Activated naive CD4-positive, alpha-beta T cell treated with anti-CD3 and anti-CD28 coated beads, Interleukin-2, amount 50 U/mL, for 24 hours (primary cell): ENCODE data around the gene LRP5.

ENCODE experiments used
- H3K27ac Mint-ChIP-seq: one replicate; pipeline ENCODE4 v1.8.0; 2021; ENCODE audit warnings: mild to moderate bottlenecking, mixed read lengths
- H3K27me3 Mint-ChIP-seq: one replicate; pipeline ENCODE4 v1.8.0; 2021; ENCODE audit warnings: mixed read lengths
- H3K36me3 Mint-ChIP-seq: one replicate; pipeline ENCODE4 v1.8.0; 2021; ENCODE audit warnings: mixed read lengths
- H3K4me1 Mint-ChIP-seq: one replicate; pipeline ENCODE4 v1.8.0; 2021; ENCODE audit warnings: mixed read lengths
- H3K4me3 Mint-ChIP-seq: one replicate; pipeline ENCODE4 v1.8.0; 2021; ENCODE audit warnings: mild to moderate bottlenecking, mixed read lengths
- H3K9me3 Mint-ChIP-seq: one replicate; pipeline ENCODE4 v1.8.0; 2021; ENCODE audit warnings: mixed read lengths

The LRP5 gene

GRCh38 chr11:68495220-68495729 is 182.9 kb downstream of the LRP5 start:
- Mint-ChIP-seq H3K27ac (no peak overlapping the region), H3K36me3 (peaks cover 1% of the 10 kb centered on the region), H3K27me3 (no peaks in the 10 kb centered on the region), H3K4me3 (no peak overlapping the region), H3K4me1 (peaks cover 85% of the 10 kb centered on the region), H3K9me3 (no peaks in the 10 kb centered on the region)

GRCh38 chr11:68495872-68496271 is 183.5 kb downstream of the LRP5 start:
- peaks cover 1% of the 10 kb centered on the region for H3K36me3 Mint-ChIP-seq
- H3K27ac Mint-ChIP-seq: no peak overlapping the region
- H3K27me3 Mint-ChIP-seq: no peaks in the 10 kb centered on the region
- no peak overlapping the region for H3K4me3 Mint-ChIP-seq
- peaks cover 85% of the 10 kb centered on the region for H3K4me1 Mint-ChIP-seq
- no peaks in the 10 kb centered on the region for H3K9me3 Mint-ChIP-seq

GRCh38 chr11:68497761-68498160 is 185.4 kb downstream of the LRP5 start:
- H3K36me3 Mint-ChIP-seq: peaks cover 4% of the 10 kb centered on the region
- no peaks in the 10 kb centered on the region for H3K9me3 Mint-ChIP-seq
- peak overlapping the region; percentile 23 for H3K4me3 Mint-ChIP-seq
- peaks cover 83% of the 10 kb centered on the region for H3K4me1 Mint-ChIP-seq
- H3K27ac Mint-ChIP-seq: no peak overlapping the region
- H3K27me3 Mint-ChIP-seq: no peaks in the 10 kb centered on the region

GRCh38 chr11:68498321-68498720 is 185.9 kb downstream of the LRP5 start:
- Mint-ChIP-seq H3K4me3 (no peak overlapping the region), H3K27ac (no peak overlapping the region), H3K4me1 (peaks cover 83% of the 10 kb centered on the region), H3K27me3 (no peaks in the 10 kb centered on the region), H3K36me3 (peaks cover 3% of the 10 kb centered on the region), H3K9me3 (no peaks in the 10 kb centered on the region)
